GM12873 (cell line): ENCODE measurements around the gene MBLAC1.

Experiments used
- CTCF ChIP-seq: IDR thresholded peaks from 2 replicates; pipeline ENCODE4 v1.5.1; 2012; ENCODE audit warnings: low read depth, mild to moderate bottlenecking, moderate library complexity, low read length, control low read depth; ENCODE audit not compliant: insufficient read depth; ENCODE audit errors: missing control alignments

MBLAC1 gene

GRCh38 chr7:100093054-100093453 lies 33.7 kb upstream of the MBLAC1 start:
- no peak for TF ChIP-seq CTCF

- no peak for TF ChIP-seq CTCF
Observed at GRCh38 chr7:100093498-100093897, 33.3 kb upstream of the MBLAC1 start.

GRCh38 chr7:100093925-100094486 lies 32.8 kb upstream of the MBLAC1 start:
- TF ChIP-seq CTCF = no peak

GRCh38 chr7:100095289-100095688 lies 31.5 kb upstream of the MBLAC1 start:
- no peak for TF ChIP-seq CTCF

GRCh38 chr7:100095704-100096103 lies 31.1 kb upstream of the MBLAC1 start:
- no peak for TF ChIP-seq CTCF

GRCh38 chr7:100098913-100099312 lies 27.9 kb upstream of the MBLAC1 start:
- TF ChIP-seq CTCF = no peak

GRCh38 chr7:100099452-100099851 lies 27.3 kb upstream of the MBLAC1 start:
- no peak for TF ChIP-seq CTCF
